Retinal pigment epithelial cell (primary cell): ENCODE measurements around the gene ZNF469.

Source experiments
- DNase-seq: peaks from one replicate; pipeline ENCODE4 v3.0.0-alpha.2; 2010; ENCODE audit warnings: low read depth
- H3K4me3 ChIP-seq: 2 replicates; pipeline ENCODE4 v1.5.1; 2011; ENCODE audit warnings: mild to moderate bottlenecking, low read length, control low read depth, moderate library complexity
- TF ChIP-seq, protein P1 (sequence below): conservative IDR thresholded peaks from 2 replicates; pipeline ENCODE4 v1.5.1; 2011; ENCODE audit warnings: low read depth, low read length, control low read depth, inconsistent platforms

Gene ZNF469

DNA sequence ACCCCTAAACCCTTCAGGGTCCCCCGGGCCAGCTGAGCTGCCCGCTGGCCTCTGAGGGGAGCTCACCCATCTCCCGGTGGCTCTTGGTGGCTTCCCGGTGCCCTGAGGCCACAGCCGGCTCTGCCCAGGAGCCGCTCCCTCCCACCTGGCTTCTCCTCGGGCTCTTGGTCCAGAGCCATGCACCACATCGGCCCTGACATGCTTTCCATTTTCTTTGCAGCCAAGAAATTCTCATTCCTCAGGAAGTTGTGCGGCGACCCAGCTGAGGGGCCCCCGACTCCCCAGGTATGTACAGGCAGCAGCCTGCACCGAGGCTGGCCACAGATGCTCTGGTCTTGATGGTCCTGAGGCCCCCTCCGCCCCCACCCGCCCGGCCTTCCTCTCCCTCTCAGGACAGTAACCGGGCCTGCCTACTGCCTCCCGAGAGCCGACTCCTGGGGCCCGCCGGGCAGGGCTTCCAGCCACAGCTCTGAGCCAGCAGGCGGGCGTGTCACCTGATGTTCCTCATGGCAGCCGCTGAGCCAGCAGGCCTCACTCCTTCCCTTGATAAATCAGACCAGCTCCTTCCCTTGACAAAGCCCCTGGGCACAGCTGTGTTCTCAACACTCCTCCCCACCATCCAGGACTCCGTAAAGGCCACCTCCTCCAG is 42.0 kb downstream of the ZNF469 start:
- no peak overlapping the region for H3K4me3 ChIP-seq
- DNase-seq: no peak
- TF ChIP-seq, protein P1, sequence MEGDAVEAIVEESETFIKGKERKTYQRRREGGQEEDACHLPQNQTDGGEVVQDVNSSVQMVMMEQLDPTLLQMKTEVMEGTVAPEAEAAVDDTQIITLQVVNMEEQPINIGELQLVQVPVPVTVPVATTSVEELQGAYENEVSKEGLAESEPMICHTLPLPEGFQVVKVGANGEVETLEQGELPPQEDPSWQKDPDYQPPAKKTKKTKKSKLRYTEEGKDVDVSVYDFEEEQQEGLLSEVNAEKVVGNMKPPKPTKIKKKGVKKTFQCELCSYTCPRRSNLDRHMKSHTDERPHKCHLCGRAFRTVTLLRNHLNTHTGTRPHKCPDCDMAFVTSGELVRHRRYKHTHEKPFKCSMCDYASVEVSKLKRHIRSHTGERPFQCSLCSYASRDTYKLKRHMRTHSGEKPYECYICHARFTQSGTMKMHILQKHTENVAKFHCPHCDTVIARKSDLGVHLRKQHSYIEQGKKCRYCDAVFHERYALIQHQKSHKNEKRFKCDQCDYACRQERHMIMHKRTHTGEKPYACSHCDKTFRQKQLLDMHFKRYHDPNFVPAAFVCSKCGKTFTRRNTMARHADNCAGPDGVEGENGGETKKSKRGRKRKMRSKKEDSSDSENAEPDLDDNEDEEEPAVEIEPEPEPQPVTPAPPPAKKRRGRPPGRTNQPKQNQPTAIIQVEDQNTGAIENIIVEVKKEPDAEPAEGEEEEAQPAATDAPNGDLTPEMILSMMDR: no peak

GRCh38 chr16:88426018-88426417 is 43.3 kb downstream of the ZNF469 start:
- DNase-seq: no peak
- TF ChIP-seq, protein P1: no peak
- H3K4me3 ChIP-seq: no peak overlapping the region

DNA sequence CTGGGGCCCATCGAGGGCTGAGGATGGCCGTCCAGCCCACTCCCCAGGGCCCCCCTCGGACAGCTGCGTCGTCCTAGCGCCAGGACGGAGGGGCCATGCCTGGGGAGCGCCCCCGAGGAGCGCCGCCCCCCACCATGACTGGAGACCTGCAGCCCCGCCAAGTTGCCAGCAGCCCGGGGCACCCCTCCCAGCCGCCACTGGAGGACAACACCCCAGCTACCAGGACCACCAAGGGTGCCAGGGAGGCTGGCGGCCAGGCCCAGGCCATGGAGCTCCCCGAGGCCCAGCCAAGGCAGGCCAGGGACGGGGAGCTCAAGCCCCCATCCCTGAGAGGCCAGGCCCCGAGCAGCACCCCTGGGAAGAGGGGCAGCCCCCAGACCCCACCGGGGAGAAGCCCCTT is 44.6 kb downstream of the ZNF469 start:
- TF ChIP-seq, protein P1: no peak
- no peak for DNase-seq
- no peak overlapping the region for H3K4me3 ChIP-seq

DNA sequence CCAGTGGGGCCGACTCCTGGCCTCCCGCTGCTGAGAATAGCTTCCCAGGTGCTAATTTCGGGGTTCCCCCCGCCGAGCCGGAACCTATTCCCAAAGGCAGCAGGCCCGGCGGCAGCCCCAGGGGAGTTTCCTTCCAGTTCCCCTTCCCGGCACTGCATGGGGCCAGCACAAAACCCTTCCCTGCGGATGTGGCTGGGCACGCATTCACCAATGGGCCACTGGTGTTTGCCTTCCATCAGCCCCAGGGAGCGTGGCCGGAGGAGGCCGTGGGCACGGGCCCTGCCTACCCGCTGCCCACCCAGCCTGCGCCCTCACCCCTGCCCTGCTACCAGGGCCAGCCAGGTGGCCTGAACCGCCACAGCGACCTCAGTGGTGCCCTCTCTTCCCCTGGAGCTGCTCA is 45.4 kb downstream of the ZNF469 start:
- TF ChIP-seq, protein P1: no peak
- no peak for DNase-seq
- H3K4me3 ChIP-seq: no peak overlapping the region

DNA sequence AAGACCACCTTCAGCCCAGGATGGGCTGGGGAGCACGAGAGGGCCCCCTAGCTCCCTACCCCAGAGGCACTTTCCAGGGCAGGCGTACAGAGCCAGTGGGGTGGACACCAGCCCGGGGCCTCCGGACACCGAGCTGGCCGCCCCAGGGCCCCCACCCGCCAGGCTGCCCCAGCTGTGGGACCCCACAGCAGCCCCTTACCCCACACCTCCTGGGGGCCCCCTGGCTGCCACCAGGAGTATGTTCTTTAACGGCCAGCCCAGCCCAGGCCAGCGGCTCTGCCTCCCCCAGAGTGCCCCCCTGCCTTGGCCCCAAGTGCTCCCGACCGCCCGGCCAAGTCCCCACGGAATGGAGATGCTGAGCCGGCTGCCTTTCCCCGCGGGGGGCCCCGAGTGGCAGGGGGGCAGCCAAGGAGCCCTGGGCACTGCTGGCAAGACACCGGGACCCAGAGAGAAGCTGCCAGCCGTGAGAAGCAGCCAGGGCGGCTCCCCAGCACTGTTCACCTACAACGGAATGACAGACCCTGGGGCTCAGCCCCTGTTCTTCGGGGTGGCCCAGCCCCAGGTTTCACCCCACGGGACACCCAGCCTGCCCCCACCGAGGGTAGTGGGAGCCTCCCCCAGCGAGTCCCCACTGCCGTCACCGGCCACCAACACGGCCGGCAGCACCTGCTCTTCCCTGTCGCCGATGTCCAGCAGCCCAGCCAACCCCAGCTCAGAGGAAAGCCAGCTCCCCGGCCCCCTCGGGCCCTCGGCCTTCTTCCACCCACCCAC is 46.0 kb downstream of the ZNF469 start:
- TF ChIP-seq, protein P1: no peak
- DNase-seq: no peak
- no peak overlapping the region for H3K4me3 ChIP-seq

DNA sequence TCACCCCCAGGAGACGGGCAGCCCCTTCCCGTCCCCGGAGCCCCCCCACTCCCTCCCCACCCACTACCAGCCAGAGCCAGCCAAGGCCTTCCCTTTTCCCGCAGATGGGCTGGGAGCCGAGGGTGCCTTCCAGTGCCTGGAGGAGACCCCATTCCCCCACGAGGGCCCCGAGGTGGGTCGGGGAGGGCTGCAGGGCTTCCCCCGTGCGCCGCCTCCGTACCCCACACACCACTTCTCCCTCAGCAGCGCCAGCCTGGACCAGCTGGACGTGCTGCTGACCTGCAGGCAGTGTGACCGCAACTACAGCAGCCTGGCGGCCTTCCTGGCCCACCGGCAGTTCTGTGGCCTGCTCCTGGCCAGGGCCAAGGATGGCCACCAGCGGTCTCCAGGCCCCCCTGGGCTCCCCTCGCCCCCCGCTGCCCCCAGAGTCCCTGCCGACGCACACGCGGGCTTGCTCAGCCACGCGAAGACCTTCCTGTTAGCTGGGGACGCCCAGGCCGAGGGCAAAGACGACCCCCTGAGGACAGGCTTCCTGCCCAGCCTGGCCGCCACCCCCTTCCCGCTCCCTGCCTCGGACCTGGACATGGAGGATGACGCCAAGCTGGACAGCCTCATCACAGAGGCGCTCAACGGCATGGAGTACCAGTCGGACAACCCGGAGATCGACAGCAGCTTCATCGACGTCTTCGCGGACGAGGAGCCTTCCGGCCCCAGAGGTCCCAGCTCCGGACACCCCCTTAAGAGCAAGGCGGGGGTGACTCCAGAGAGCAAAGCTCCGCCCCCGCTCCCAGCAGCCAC is 46.8 kb downstream of the ZNF469 start:
- no peak overlapping the region for H3K4me3 ChIP-seq
- no peak for DNase-seq
- TF ChIP-seq, protein P1: no peak

DNA sequence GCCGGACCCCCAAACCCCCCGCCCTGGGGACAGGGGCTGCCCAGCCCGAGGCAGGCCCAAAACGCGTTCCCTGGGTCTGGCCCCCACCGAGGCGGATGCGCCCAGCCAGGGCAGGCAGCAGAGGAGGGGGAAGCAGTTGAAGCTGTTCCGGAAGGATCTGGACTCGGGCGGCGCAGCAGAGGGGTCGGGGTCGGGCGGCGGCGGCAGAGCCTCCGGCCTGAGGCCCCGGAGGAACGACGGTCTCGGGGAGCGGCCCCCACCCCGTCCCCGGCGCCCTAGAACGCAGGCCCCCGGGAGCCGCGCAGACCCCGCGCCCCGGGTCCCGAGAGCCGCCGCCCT is 47.4 kb downstream of the ZNF469 start:
- no peak for DNase-seq
- H3K4me3 ChIP-seq: no peak overlapping the region

More for the DNA sequence above, 47.4 kb downstream of the ZNF469 start:
- TF ChIP-seq, protein P1: no peak
